Spleen (tissue), 7 donors: ENCODE results near the gene UCK1.

Source experiments
- POLR2A ChIP-seq, 3 donors: fragments of 450-650 bp; IDR thresholded peaks; one replicate each; pipeline ENCODE4 v1.5.1; 2017; ENCODE audit warnings: antibody characterized with exemption in 3 of 3, mild to moderate bottlenecking in 1 of 3
- POLR2AphosphoS5 ChIP-seq, 3 donors: sonication (generic); formaldehyde crosslinking; IDR thresholded peaks; one replicate each; pipeline ENCODE4 v1.5.1; 2017; ENCODE audit warnings: antibody characterized with exemption in 3 of 3
- TF ChIP-seq, protein P1 (sequence below), 11 experiments: fragments of 200-600 bp in 7 of 11; fragments of 450-650 bp in 4 of 11; sonication (generic) in 4 of 11; IDR thresholded peaks in 8 of 11; conservative IDR thresholded peaks in 3 of 11; 1 replicate in 7 of 11; 2 replicates in 4 of 11; pipeline versions ENCODE4 v1.4.0 to v1.8.0; 2016 to 2021; ENCODE audit warnings: antibody characterized with exemption in 11 of 11, inconsistent platforms in 4 of 11, mild to moderate bottlenecking in 1 of 11
- donor health status: DM: no; HTN: no; CAD: no; lungs with moderate emphysema.
- donor health status: DM: no; HTN: no; CAD: no.
- donor health status: DM: no; HTN: no; CAD: no.

DNA sequence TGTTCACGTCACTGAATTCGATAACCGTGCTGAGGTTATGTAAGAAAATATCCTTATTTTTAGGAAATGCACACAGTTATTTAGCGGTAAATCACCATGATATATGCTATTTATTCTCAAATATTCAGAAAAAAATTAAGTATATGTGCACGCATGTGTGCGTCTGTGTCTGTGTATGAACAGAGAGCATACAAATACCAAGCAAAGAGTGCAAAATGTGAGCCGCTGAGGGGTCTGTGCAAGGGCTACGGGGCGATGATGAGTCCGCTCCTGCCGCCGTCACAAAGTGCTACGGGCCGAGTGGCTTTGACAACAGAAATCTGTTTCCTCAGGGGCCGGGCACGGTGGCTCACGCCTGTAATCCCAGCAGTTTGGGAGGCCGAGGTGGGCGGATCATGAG lies 6.9 kb upstream of the UCK1 start:
- TF ChIP-seq, protein P1, sequence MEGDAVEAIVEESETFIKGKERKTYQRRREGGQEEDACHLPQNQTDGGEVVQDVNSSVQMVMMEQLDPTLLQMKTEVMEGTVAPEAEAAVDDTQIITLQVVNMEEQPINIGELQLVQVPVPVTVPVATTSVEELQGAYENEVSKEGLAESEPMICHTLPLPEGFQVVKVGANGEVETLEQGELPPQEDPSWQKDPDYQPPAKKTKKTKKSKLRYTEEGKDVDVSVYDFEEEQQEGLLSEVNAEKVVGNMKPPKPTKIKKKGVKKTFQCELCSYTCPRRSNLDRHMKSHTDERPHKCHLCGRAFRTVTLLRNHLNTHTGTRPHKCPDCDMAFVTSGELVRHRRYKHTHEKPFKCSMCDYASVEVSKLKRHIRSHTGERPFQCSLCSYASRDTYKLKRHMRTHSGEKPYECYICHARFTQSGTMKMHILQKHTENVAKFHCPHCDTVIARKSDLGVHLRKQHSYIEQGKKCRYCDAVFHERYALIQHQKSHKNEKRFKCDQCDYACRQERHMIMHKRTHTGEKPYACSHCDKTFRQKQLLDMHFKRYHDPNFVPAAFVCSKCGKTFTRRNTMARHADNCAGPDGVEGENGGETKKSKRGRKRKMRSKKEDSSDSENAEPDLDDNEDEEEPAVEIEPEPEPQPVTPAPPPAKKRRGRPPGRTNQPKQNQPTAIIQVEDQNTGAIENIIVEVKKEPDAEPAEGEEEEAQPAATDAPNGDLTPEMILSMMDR (IDR thresholded peaks at IDR 0.05 in 8 of 11, conservative IDR thresholded peaks at IDR 0.05 in 3 of 11), result no peak
- TF ChIP-seq POLR2AphosphoS5 (IDR thresholded peaks at IDR 0.05) (no peak), POLR2A (IDR thresholded peaks at IDR 0.05) (no peak)
